Left lung (tissue), 14 donors: ENCODE measurements around the gene ANKS3. TPM values are rescaled to one million over a fixed set of nuclear protein-coding genes. Genes with fewer than 3 reads are reported as not detected.

ENCODE experiments used
- ATAC-seq: fragments of 200-7000 bp; cut with Tn5 transposase; one replicate; pipeline ENCODE4 v1.9.1; 2020; ENCODE audit warnings: moderate library complexity
- DNase-seq, 4 donors: peaks; one replicate each; pipeline ENCODE4 v3.0.0-alpha.2; 2013 to 2020
- H3K27ac ChIP-seq, 2 donors: fragments of 200-600 bp; sonication (generic) in 1 of 2; one replicate each; pipeline versions ENCODE4 v1.5.0 to v1.8.0; 2020 to 2021
- H3K27me3 ChIP-seq, 2 donors: fragments of 200-600 bp; sonication (generic) in 1 of 2; one replicate each; pipeline versions ENCODE4 v1.5.0 to v1.8.0; 2020 to 2021
- H3K36me3 ChIP-seq, 2 donors: fragments of 200-600 bp; sonication (generic) in 1 of 2; one replicate each; pipeline versions ENCODE4 v1.5.0 to v1.8.0; 2020 to 2021
- H3K4me1 ChIP-seq, 2 donors: fragments of 200-600 bp; one replicate each; pipeline ENCODE4 v1.8.0; 2021
- H3K4me3 ChIP-seq, 2 donors: fragments of 200-600 bp; sonication (generic) in 1 of 2; one replicate each; pipeline versions ENCODE4 v1.5.0 to v1.8.0; 2020 to 2021; ENCODE audit warnings: mild to moderate bottlenecking in 1 of 2
- H3K9me3 ChIP-seq, 2 donors: fragments of 200-600 bp; sonication (generic) in 1 of 2; one replicate each; pipeline versions ENCODE4 v1.5.0 to v1.8.0; 2020 to 2021
- CTCF ChIP-seq, 2 donors: fragments of 200-600 bp; sonication (generic) in 1 of 2; IDR thresholded peaks; one replicate each; pipeline versions ENCODE4 v1.5.0 to v1.8.0; 2021; ENCODE audit warnings: antibody characterized with exemption in 2 of 2
- intact Hi-C, 2 donors: fragments of 100-400 bp; cut with DNase I; formaldehyde crosslinking; loops; one replicate each; pipeline versions ENCODE4 v1.11.2 to v1.14.2; 2022
- long read RNA-seq, 12 donors: library from polyadenylated mRNA in 2 of 12; unstranded in 2 of 12; transcript quantifications; one replicate each; pipeline ENCODE4 v2.0.0 and lab custom pipeline, GENCODE V29; 2019 to 2026
- polyA plus RNA-seq, 6 donors: library from polyadenylated mRNA; unstranded; fragments of 120-200 nt; gene quantifications; one replicate each; pipeline ENCODE4 v1.2.1, GENCODE V29; 2013; ENCODE audit not compliant: insufficient read length in 6 of 6
- total RNA-seq, 2 donors: library from RNA; stranded (reverse); fragmentation: NEBNext Ultra II Directional; extraction: Animal tissue kit (Norgen Biotek cat#: 25700); gene quantifications; one replicate each; pipeline ENCODE4 v1.2.1, GENCODE V29; 2021
- donor health status: DM: no; HTN: yes; CAD: no.
- donor health status: DM: no; HTN: no; CAD: no.

ANKS3 gene
- total RNA-seq, result 10 to 100 TPM; 16.1 to 18.9 TPM
- polyA plus RNA-seq, result 10 to 100 TPM; 23.5 to 32.8 (median 26.9) TPM
- long read RNA-seq, donor 1, partial matches to known transcripts, result 0 of 3 reads
- long read RNA-seq, donor 1, other reads (novel, unspliced or antisense), result 0 of 3 reads
- long read RNA-seq, donor 2, partial matches to known transcripts, result 0 of 2 reads
- long read RNA-seq, donor 2, other reads (novel, unspliced or antisense), result 0 of 2 reads
- long read RNA-seq, donor 3, partial matches to known transcripts, result 0 of 1 reads
- long read RNA-seq, donor 3, other reads (novel, unspliced or antisense), result 0 of 1 reads
- long read RNA-seq, donor 4, partial matches to known transcripts, result 4 of 12 reads
- long read RNA-seq, donor 4, other reads (novel, unspliced or antisense), result 6 of 12 reads
- long read RNA-seq, donor 5, partial matches to known transcripts, result 0 of 3 reads
- long read RNA-seq, donor 5, other reads (novel, unspliced or antisense), result 0 of 3 reads
- long read RNA-seq, donor 6, partial matches to known transcripts, result 7 of 11 reads
- long read RNA-seq, donor 6, other reads (novel, unspliced or antisense), result 0 of 11 reads
- long read RNA-seq, donor 7, partial matches to known transcripts, result 0 of 1 reads
- long read RNA-seq, donor 7, other reads (novel, unspliced or antisense), result 0 of 1 reads
- long read RNA-seq, donor 8, partial matches to known transcripts, result 0 of 3 reads
- long read RNA-seq, donor 8, other reads (novel, unspliced or antisense), result 0 of 3 reads
- long read RNA-seq, donor 9, result 0 reads
- long read RNA-seq, donor 10, partial matches to known transcripts, result 1 of 6 reads
- long read RNA-seq, donor 10, other reads (novel, unspliced or antisense), result 2 of 6 reads
- long read RNA-seq, donor 11, result 0 reads
- long read RNA-seq, donor 12, partial matches to known transcripts, result 0 of 3 reads
- long read RNA-seq, donor 12, other reads (novel, unspliced or antisense), result 0 of 3 reads

- no peaks in the 10 kb centered on the region for H3K9me3 ChIP-seq
- peak; percentile 97 for ATAC-seq
- peak within 1 kb of the TSS; percentile 79 to 99 for H3K4me3 ChIP-seq
- TF ChIP-seq CTCF (IDR thresholded peaks at IDR 0.05), result no peak
- peak; percentile 88 to 97 (median 96) for DNase-seq
- peaks cover 6 to 19% of the 10 kb centered on the region in 2 donors for H3K4me1 ChIP-seq
- no peaks in the 10 kb centered on the region for H3K27me3 ChIP-seq
- intact Hi-C loops, result no loop called here
- peaks cover 0 to 14% of the 10 kb centered on the region in 2 donors for H3K36me3 ChIP-seq
- peak within 1 kb of the TSS; percentile 65 to 87 for H3K27ac ChIP-seq
These were observed at the start of gene ANKS3, which contains the start of gene DNAAF8 for GRCh38 chr16:4734063-4734729. ANKS3 (minus strand) TSS chr16:4734271; CDS start chr16:4730149, 4,122 bp downstream. DNAAF8 (plus strand) TSS chr16:4734537; CDS start chr16:4736515, 1,978 bp downstream.

GRCh38 chr16:4783251-4783950, 49.3 kb upstream of the ANKS3 start:
- intact Hi-C loops, result no loop called here
- no peak for DNase-seq
- Histone ChIP-seq H3K4me1 (no peaks in the 10 kb centered on the region), H3K27ac (no peak overlapping the region), H3K9me3 (no peaks in the 10 kb centered on the region), H3K27me3 (no peaks in the 10 kb centered on the region), H3K36me3 (no peaks in the 10 kb centered on the region), H3K4me3 (no peak overlapping the region)
- no peak for TF ChIP-seq CTCF (IDR thresholded peaks at IDR 0.05)
- no peak for ATAC-seq

- no peaks in the 10 kb centered on the region for H3K9me3 ChIP-seq
- ATAC-seq, result no peak
- no peak for DNase-seq
- no peak overlapping the region for H3K4me3 ChIP-seq
- H3K36me3 ChIP-seq, result no peaks in the 10 kb centered on the region
- intact Hi-C loops, result no loop called here
- peaks cover 0 to 2% of the 10 kb centered on the region in 2 donors for H3K4me1 ChIP-seq
- no peak for TF ChIP-seq CTCF (IDR thresholded peaks at IDR 0.05)
- H3K27me3 ChIP-seq, result no peaks in the 10 kb centered on the region
- no peak overlapping the region for H3K27ac ChIP-seq
These were observed 46.2 kb upstream of the ANKS3 start for GRCh38 chr16:4780235-4780634.

GRCh38 chr16:4778050-4778392, 44.0 kb upstream of the ANKS3 start:
- Histone ChIP-seq H3K4me1 (peaks cover 0 to 6% of the 10 kb centered on the region in 2 donors), H3K9me3 (no peaks in the 10 kb centered on the region), H3K36me3 (no peaks in the 10 kb centered on the region), H3K27ac (no peak overlapping the region), H3K4me3 (no peak overlapping the region), H3K27me3 (no peaks in the 10 kb centered on the region)
- DNase-seq (no peak), ATAC-seq (no peak)
- no peak for TF ChIP-seq CTCF (IDR thresholded peaks at IDR 0.05)
- intact Hi-C loops, result no loop called here
